ENCODE results near the gene ACTG1. TPM values are rescaled to one million over a fixed set of nuclear protein-coding genes. Genes with fewer than 3 reads are reported as not detected.

ACTG1 gene
- polyA plus RNA-seq, 1 of the 3 experiments (the other 2 are of a cell fraction), result 7,871 TPM

DNA sequence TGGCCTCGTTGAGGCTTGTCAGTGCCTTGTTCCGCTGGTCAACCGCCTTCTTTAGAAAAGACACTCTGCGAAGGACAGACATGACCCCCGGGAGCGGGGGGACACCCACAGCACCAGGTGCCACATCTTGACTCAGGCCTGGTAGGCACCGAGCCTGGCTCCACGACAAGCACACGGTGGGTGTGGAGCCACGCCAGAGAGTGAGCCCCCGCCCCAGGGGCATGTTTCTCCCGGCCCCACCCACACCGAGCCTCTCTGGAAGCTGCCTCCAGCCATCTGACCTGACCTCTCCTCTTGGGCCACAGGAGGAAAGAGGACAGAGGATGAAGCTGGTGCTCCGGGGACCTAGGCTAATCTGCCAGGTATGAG lies 35.0 kb upstream of the ACTG1 start:
- TF ChIP-seq GABPA (IDR thresholded peaks at IDR 0.05; ENCODE audit: low read depth) (no peak), JUND (IDR thresholded peaks at IDR 0.05) (no peak), NRF1 (IDR thresholded peaks at IDR 0.05; ENCODE audit: low read depth, low read length) (no peak), RXRA (IDR thresholded peaks at IDR 0.05; ENCODE audit: borderline replicate concordance, low read depth) (no peak), RFX5 (IDR thresholded peaks at IDR 0.05; ENCODE audit: low read length) (no peak)
- TF ChIP-seq, protein P1, sequence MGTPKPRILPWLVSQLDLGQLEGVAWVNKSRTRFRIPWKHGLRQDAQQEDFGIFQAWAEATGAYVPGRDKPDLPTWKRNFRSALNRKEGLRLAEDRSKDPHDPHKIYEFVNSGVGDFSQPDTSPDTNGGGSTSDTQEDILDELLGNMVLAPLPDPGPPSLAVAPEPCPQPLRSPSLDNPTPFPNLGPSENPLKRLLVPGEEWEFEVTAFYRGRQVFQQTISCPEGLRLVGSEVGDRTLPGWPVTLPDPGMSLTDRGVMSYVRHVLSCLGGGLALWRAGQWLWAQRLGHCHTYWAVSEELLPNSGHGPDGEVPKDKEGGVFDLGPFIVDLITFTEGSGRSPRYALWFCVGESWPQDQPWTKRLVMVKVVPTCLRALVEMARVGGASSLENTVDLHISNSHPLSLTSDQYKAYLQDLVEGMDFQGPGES (IDR thresholded peaks at IDR 0.05; ENCODE audit: low read depth, low read length), result no peak
- TF ChIP-seq, protein P2, sequence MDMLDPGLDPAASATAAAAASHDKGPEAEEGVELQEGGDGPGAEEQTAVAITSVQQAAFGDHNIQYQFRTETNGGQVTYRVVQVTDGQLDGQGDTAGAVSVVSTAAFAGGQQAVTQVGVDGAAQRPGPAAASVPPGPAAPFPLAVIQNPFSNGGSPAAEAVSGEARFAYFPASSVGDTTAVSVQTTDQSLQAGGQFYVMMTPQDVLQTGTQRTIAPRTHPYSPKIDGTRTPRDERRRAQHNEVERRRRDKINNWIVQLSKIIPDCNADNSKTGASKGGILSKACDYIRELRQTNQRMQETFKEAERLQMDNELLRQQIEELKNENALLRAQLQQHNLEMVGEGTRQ (IDR thresholded peaks at IDR 0.05; ENCODE audit: borderline replicate concordance, low read depth, low read length), result no peak
- no peaks in the 10 kb centered on the region for H3K9me3 ChIP-seq
- peaks cover 41% of the 10 kb centered on the region for H3K79me2 ChIP-seq (ENCODE audit: insufficient read depth)
- H2AFZ ChIP-seq (ENCODE audit: low read depth), result no peak overlapping the region
- CTCF ChIA-PET, result interaction anchor here (1.4 kb wide), 1 partner anchor 19 kb away, joined by 3 read pairs; the partner anchor contains the start of gene FSCN2
- H4K20me1 ChIP-seq (ENCODE audit: insufficient read depth), result peaks cover 12% of the 10 kb centered on the region; the same call in 1 of the 2 replicates
- H3K9ac ChIP-seq, result no peak overlapping the region
- 93% methylated on average over 12 of the region's 14 CpGs for WGBS (ENCODE audit: low lambda C conversion rate)
- peaks cover 0 to 14% of the 10 kb centered on the region in 2 experiments; a peak in 1 of 4 replicates for H3K4me1 ChIP-seq (ENCODE audit: control insufficient read depth in 1 of 2, insufficient read depth in 2 of 2, low read depth in 1 of 2, low read length in 1 of 2)
- DNase-seq, result no peak
- peaks cover 47 to 70% of the 10 kb centered on the region in 2 experiments for H3K36me3 ChIP-seq (replicated peaks in 1 of 2; ENCODE audit: control insufficient read depth in 1 of 2, insufficient read depth in 2 of 2, low read length in 1 of 2)
- H3K9me2 ChIP-seq, result no peaks in the 10 kb centered on the region
- POLR2A ChIA-PET, result no interaction called here
- H3K4me3 ChIP-seq (ENCODE audit: low read depth in 2 of 2, low read length in 1 of 2), result no peak overlapping the region
- H3K27ac ChIP-seq (ENCODE audit: low read depth in 2 of 2, low read length in 1 of 2), result no peak overlapping the region
- H3K4me2 ChIP-seq, result no peak overlapping the region
- peaks cover 5% of the 10 kb centered on the region for H3F3A ChIP-seq (replicated peaks; ENCODE audit: insufficient read depth)
- H3K27me3 ChIP-seq (ENCODE audit: insufficient read depth), result no peaks in the 10 kb centered on the region

DNA sequence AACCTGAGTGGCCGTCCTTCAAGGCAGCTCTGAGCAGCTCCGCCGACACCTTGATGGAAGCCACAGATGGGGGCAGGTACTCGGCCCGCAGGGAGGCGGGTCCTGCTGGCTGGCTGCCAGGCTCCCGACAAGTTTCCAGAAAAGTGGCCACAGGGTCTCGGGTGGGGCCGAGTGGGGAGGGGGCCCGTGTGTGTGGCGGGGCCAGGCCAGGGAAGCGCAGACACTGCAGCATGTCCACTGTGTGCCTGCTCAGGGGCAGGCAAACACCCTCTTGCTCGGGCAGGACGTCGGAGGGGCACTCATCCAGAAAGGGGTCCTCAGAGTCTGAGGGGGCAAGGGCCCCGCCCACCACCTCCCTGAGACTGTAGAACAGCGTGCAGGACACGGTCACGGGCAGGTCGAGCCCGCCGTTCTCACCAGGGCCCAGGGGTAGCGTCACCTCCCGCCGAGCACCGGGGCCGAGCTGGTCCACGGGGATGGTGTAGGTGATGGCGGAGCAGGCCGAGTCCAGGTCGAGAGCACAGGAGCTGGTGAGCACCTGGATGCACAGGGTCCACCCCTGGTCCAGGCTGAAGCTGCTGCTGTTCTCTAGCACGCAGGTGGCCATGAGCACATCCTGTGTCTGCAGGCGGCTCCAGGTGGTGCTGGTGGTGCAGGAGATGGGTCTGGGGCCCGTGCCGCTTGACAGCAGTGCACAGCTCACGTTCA lies 34.5 kb upstream of the ACTG1 start:
- Histone ChIP-seq H3K4me2 (no peak overlapping the region), H3K9me2 (no peaks in the 10 kb centered on the region), H3K27me3 (ENCODE audit: insufficient read depth) (no peaks in the 10 kb centered on the region), H2AFZ (ENCODE audit: low read depth) (no peak overlapping the region), H3K9ac (no peak overlapping the region), H3K4me3 (ENCODE audit: low read depth in 2 of 2, low read length in 1 of 2) (no peak overlapping the region), H3K27ac (ENCODE audit: low read depth in 2 of 2, low read length in 1 of 2) (no peak overlapping the region), H3K4me1 (ENCODE audit: control insufficient read depth in 1 of 2, insufficient read depth in 2 of 2, low read depth in 1 of 2, low read length in 1 of 2) (peaks cover 0 to 14% of the 10 kb centered on the region in 2 experiments; a peak in 1 of 4 replicates), H4K20me1 (ENCODE audit: insufficient read depth) (peaks cover 12% of the 10 kb centered on the region; the same call in 1 of the 2 replicates), H3F3A (replicated peaks; ENCODE audit: insufficient read depth) (peaks cover 6% of the 10 kb centered on the region), H3K79me2 (ENCODE audit: insufficient read depth) (peaks cover 40% of the 10 kb centered on the region), H3K36me3 (replicated peaks in 1 of 2; ENCODE audit: control insufficient read depth in 1 of 2, insufficient read depth in 2 of 2, low read length in 1 of 2) (peaks cover 47 to 71% of the 10 kb centered on the region in 2 experiments), H3K9me3 (no peaks in the 10 kb centered on the region)
- ChIA-PET CTCF (interaction anchor here (0.7 to 1.5 kb wide), 3 partner anchors 9 to 294 kb away, joined by 3 read pairs; partner anchors contain the start of gene FSCN2), POLR2A (no interaction called here)
- no peak for DNase-seq
- 87% methylated on average over 24 of the region's 36 CpGs for WGBS (ENCODE audit: low lambda C conversion rate)
- TF ChIP-seq TEAD4 (IDR thresholded peaks at IDR 0.05; ENCODE audit: borderline replicate concordance, insufficient read depth) (no peak), TAF1 (IDR thresholded peaks at IDR 0.05; ENCODE audit: borderline replicate concordance, low read depth, low read length) (no peak), EZH2phosphoT487 (IDR thresholded peaks at IDR 0.05; ENCODE audit: borderline replicate concordance, low read depth) (no peak), NFIC (IDR thresholded peaks at IDR 0.05; ENCODE audit: borderline replicate concordance) (no peak), MEF2A (IDR thresholded peaks at IDR 0.05; ENCODE audit: borderline replicate concordance, low read depth) (no peak), GABPA (IDR thresholded peaks at IDR 0.05; ENCODE audit: low read depth) (no peak), RFX5 (IDR thresholded peaks at IDR 0.05; ENCODE audit: low read length) (no peak), FOXM1 (IDR thresholded peaks at IDR 0.05; ENCODE audit: low read depth) (no peak), TCF12 (IDR thresholded peaks at IDR 0.05) (no peak), ELF1 (IDR thresholded peaks at IDR 0.05) (no peak), CHD2 (IDR thresholded peaks at IDR 0.05; ENCODE audit: low read length, partially characterized antibody) (no peak), RXRA (IDR thresholded peaks at IDR 0.05; ENCODE audit: borderline replicate concordance, low read depth) (no peak), SIN3A (IDR thresholded peaks at IDR 0.05; ENCODE audit: borderline replicate concordance, low read depth, low read length) (no peak)
- TF ChIP-seq, protein P3, sequence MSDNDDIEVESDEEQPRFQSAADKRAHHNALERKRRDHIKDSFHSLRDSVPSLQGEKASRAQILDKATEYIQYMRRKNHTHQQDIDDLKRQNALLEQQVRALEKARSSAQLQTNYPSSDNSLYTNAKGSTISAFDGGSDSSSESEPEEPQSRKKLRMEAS (IDR thresholded peaks at IDR 0.05; ENCODE audit: low read depth), result no peak
- TF ChIP-seq, protein P4, sequence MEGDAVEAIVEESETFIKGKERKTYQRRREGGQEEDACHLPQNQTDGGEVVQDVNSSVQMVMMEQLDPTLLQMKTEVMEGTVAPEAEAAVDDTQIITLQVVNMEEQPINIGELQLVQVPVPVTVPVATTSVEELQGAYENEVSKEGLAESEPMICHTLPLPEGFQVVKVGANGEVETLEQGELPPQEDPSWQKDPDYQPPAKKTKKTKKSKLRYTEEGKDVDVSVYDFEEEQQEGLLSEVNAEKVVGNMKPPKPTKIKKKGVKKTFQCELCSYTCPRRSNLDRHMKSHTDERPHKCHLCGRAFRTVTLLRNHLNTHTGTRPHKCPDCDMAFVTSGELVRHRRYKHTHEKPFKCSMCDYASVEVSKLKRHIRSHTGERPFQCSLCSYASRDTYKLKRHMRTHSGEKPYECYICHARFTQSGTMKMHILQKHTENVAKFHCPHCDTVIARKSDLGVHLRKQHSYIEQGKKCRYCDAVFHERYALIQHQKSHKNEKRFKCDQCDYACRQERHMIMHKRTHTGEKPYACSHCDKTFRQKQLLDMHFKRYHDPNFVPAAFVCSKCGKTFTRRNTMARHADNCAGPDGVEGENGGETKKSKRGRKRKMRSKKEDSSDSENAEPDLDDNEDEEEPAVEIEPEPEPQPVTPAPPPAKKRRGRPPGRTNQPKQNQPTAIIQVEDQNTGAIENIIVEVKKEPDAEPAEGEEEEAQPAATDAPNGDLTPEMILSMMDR (IDR thresholded peaks at IDR 0.05), result no peak
- TF ChIP-seq, protein P5, sequence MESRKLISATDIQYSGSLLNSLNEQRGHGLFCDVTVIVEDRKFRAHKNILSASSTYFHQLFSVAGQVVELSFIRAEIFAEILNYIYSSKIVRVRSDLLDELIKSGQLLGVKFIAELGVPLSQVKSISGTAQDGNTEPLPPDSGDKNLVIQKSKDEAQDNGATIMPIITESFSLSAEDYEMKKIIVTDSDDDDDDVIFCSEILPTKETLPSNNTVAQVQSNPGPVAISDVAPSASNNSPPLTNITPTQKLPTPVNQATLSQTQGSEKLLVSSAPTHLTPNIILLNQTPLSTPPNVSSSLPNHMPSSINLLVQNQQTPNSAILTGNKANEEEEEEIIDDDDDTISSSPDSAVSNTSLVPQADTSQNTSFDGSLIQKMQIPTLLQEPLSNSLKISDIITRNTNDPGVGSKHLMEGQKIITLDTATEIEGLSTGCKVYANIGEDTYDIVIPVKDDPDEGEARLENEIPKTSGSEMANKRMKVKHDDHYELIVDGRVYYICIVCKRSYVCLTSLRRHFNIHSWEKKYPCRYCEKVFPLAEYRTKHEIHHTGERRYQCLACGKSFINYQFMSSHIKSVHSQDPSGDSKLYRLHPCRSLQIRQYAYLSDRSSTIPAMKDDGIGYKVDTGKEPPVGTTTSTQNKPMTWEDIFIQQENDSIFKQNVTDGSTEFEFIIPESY (IDR thresholded peaks at IDR 0.05; ENCODE audit: borderline replicate concordance, low read depth), result no peak

All from SK-N-SH (cell line).